Glutamatergic neuron (in vitro differentiated cells): ENCODE data around the gene TXNDC8. TPM values are rescaled to one million over a fixed set of nuclear protein-coding genes. Genes with fewer than 3 reads are reported as not detected.

Experiments used
- DNase-seq: peaks from one replicate; pipeline ENCODE4 v3.0.0; 2022
- H3K27ac Mint-ChIP-seq: one replicate; pipeline ENCODE4 v1.8.0; 2020; ENCODE audit warnings: mild to moderate bottlenecking, mixed read lengths, inconsistent platforms; ENCODE audit not compliant: unreplicated experiment
- H3K27me3 Mint-ChIP-seq: one replicate; pipeline ENCODE4 v1.8.0; 2020; ENCODE audit warnings: mild to moderate bottlenecking, moderate library complexity, mixed read lengths, inconsistent platforms; ENCODE audit not compliant: unreplicated experiment
- H3K36me3 Mint-ChIP-seq: one replicate; pipeline ENCODE4 v1.8.0; 2020; ENCODE audit warnings: mild to moderate bottlenecking, mixed read lengths, inconsistent platforms; ENCODE audit not compliant: unreplicated experiment
- H3K4me1 Mint-ChIP-seq: one replicate; pipeline ENCODE4 v1.8.0; 2020; ENCODE audit warnings: mild to moderate bottlenecking, low read depth, mixed read lengths, inconsistent platforms; ENCODE audit not compliant: unreplicated experiment
- H3K4me3 Mint-ChIP-seq: one replicate; pipeline ENCODE4 v1.8.0; 2020; ENCODE audit warnings: mild to moderate bottlenecking, mixed read lengths, inconsistent platforms; ENCODE audit not compliant: unreplicated experiment
- H3K9me3 Mint-ChIP-seq: one replicate; pipeline ENCODE4 v1.8.0; 2020; ENCODE audit warnings: mild to moderate bottlenecking, moderate library complexity, mixed read lengths, inconsistent platforms; ENCODE audit not compliant: unreplicated experiment
- CTCF ChIP-seq: fragments of 200-600 bp; sonication (generic); IDR thresholded peaks from one replicate; pipeline ENCODE4 v1.5.0; 2021; ENCODE audit not compliant: partially characterized antibody, unreplicated experiment
- total RNA-seq: library from RNA; stranded (reverse); fragmentation: NEBNext Ultra II Directional; extraction: Animal tissue kit (Norgen Biotek cat#: 25700); gene quantifications from one replicate; pipeline ENCODE4 v1.2.1, GENCODE V29; 2021; ENCODE audit not compliant: unreplicated experiment

Gene TXNDC8
- total RNA-seq, 1 donor from 2014 or later, result not detected

- Mint-ChIP-seq H3K4me1 (no peaks in the 10 kb centered on the region), H3K27ac (no peak overlapping the region), H3K27me3 (no peaks in the 10 kb centered on the region), H3K4me3 (no peak overlapping the region), H3K9me3 (peaks cover 2% of the 10 kb centered on the region), H3K36me3 (no peaks in the 10 kb centered on the region)
- no peak for DNase-seq
- TF ChIP-seq CTCF, result no peak
Measured at GRCh38 chr9:110330484-110331105, 7.1 kb downstream of the TXNDC8 start.

- H3K27me3 Mint-ChIP-seq, result no peaks in the 10 kb centered on the region
- no peaks in the 10 kb centered on the region for H3K4me1 Mint-ChIP-seq
- no peaks in the 10 kb centered on the region for H3K36me3 Mint-ChIP-seq
- no peak for TF ChIP-seq CTCF
- H3K4me3 Mint-ChIP-seq, result no peak overlapping the region
- DNase-seq, result no peak
- peaks cover 2% of the 10 kb centered on the region for H3K9me3 Mint-ChIP-seq
- no peak overlapping the region for H3K27ac Mint-ChIP-seq
Measured at GRCh38 chr9:110329639-110330230, 7.9 kb downstream of the TXNDC8 start.

- no peaks in the 10 kb centered on the region for H3K36me3 Mint-ChIP-seq
- no peak for DNase-seq
- H3K27ac Mint-ChIP-seq, result no peak overlapping the region
- H3K4me3 Mint-ChIP-seq, result no peak overlapping the region
- TF ChIP-seq CTCF, result no peak
- no peaks in the 10 kb centered on the region for H3K27me3 Mint-ChIP-seq
- H3K4me1 Mint-ChIP-seq, result no peaks in the 10 kb centered on the region
- H3K9me3 Mint-ChIP-seq, result peaks cover 2% of the 10 kb centered on the region
Measured at GRCh38 chr9:110328763-110329162, 8.9 kb downstream of the TXNDC8 start.

GRCh38 chr9:110327716-110328115 is 9.9 kb downstream of the TXNDC8 start:
- Mint-ChIP-seq H3K27me3 (no peaks in the 10 kb centered on the region), H3K27ac (no peak overlapping the region), H3K36me3 (no peaks in the 10 kb centered on the region), H3K9me3 (peaks cover 2% of the 10 kb centered on the region), H3K4me3 (no peak overlapping the region), H3K4me1 (no peaks in the 10 kb centered on the region)
- TF ChIP-seq CTCF, result no peak
- no peak for DNase-seq

GRCh38 chr9:110323818-110324217 is 13.8 kb downstream of the TXNDC8 start:
- no peak for DNase-seq
- Mint-ChIP-seq H3K36me3 (no peaks in the 10 kb centered on the region), H3K27ac (no peak overlapping the region), H3K9me3 (no peaks in the 10 kb centered on the region), H3K4me1 (no peaks in the 10 kb centered on the region), H3K4me3 (no peak overlapping the region), H3K27me3 (no peaks in the 10 kb centered on the region)
- TF ChIP-seq CTCF, result no peak
